HEK293T (cell line): ENCODE data around the gene ZKSCAN5.

ENCODE experiments used
- BHLHE40 ChIP-seq: fragments of 450-650 bp; IDR thresholded peaks from 2 replicates; pipeline ENCODE4 v1.6.1; 2016; ENCODE audit warnings: mild to moderate bottlenecking, moderate library complexity, borderline replicate concordance
- CTBP1 ChIP-seq: fragments of 450-650 bp; IDR thresholded peaks from 2 replicates; pipeline ENCODE4 v1.6.1; 2016; ENCODE audit warnings: borderline replicate concordance
- ELF4 ChIP-seq: fragments of 450-650 bp; IDR thresholded peaks from 2 replicates; pipeline ENCODE4 v1.6.1; 2017; ENCODE audit warnings: antibody characterized with exemption
- FOXA1 ChIP-seq: fragments of 450-650 bp; IDR thresholded peaks from 2 replicates; pipeline ENCODE4 v1.6.1; 2016; ENCODE audit warnings: mild to moderate bottlenecking
- FOXM1 ChIP-seq: fragments of 450-650 bp; IDR thresholded peaks from 2 replicates; pipeline ENCODE4 v1.6.1; 2017; ENCODE audit warnings: mild to moderate bottlenecking, borderline replicate concordance
- SP1 ChIP-seq: fragments of 450-650 bp; IDR thresholded peaks from 2 replicates; pipeline ENCODE4 v1.6.1; 2017
- SUZ12 ChIP-seq: fragments of 450-650 bp; IDR thresholded peaks from 2 replicates; pipeline ENCODE4 v1.6.1; 2016; ENCODE audit warnings: mild to moderate bottlenecking
- TF ChIP-seq, protein P1 (sequence below): fragments of 450-650 bp; IDR thresholded peaks from 2 replicates; pipeline ENCODE4 v1.6.1; 2016

- TF ChIP-seq CTBP1 (no peak), SUZ12 (no peak), BHLHE40 (no peak), ELF4 (no peak), FOXA1 (no peak), SP1 (no peak), FOXM1 (no peak)
- TF ChIP-seq, protein P1, sequence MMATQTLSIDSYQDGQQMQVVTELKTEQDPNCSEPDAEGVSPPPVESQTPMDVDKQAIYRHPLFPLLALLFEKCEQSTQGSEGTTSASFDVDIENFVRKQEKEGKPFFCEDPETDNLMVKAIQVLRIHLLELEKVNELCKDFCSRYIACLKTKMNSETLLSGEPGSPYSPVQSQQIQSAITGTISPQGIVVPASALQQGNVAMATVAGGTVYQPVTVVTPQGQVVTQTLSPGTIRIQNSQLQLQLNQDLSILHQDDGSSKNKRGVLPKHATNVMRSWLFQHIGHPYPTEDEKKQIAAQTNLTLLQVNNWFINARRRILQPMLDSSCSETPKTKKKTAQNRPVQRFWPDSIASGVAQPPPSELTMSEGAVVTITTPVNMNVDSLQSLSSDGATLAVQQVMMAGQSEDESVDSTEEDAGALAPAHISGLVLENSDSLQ, result no peak
These were observed 54.9 kb downstream of the ZKSCAN5 start for GRCh38 chr7:99559175-99559915.
